Liver (tissue), 3 donors: ENCODE results near the gene STAT5B.

Source experiments
- CTCF ChIP-seq: fragments of 150-350 bp; IDR thresholded peaks from 2 replicates; pipeline ENCODE4 v1.5.1; 2017; ENCODE audit warnings: improper control_type of control experiment, low read depth, low read length; ENCODE audit not compliant: missing input control
- JUND ChIP-seq, 2 donors: IDR thresholded peaks; 2 replicates each; pipeline ENCODE4 v1.6.1; 2016; ENCODE audit warnings: antibody characterized with exemption in 2 of 2
- MAX ChIP-seq: IDR thresholded peaks from 2 replicates; pipeline ENCODE4 v1.6.1; 2016; ENCODE audit warnings: antibody characterized with exemption
- RAD21 ChIP-seq, 2 donors: IDR thresholded peaks; 2 replicates each; pipeline ENCODE4 v1.6.1; 2016; ENCODE audit warnings: antibody characterized with exemption in 2 of 2, mild to moderate bottlenecking in 2 of 2
- SP1 ChIP-seq: IDR thresholded peaks from 2 replicates; pipeline ENCODE4 v1.6.1; 2018; ENCODE audit warnings: antibody characterized with exemption, mild to moderate bottlenecking
- TF ChIP-seq, protein P1 (sequence below): IDR thresholded peaks from 2 replicates; pipeline ENCODE4 v1.6.1; 2016; ENCODE audit warnings: antibody characterized with exemption, mild to moderate bottlenecking
- TF ChIP-seq, protein P2 (sequence below): IDR thresholded peaks from 2 replicates; pipeline ENCODE4 v1.6.1; 2016; ENCODE audit warnings: antibody characterized with exemption
- donor health status: healthy.
- donor health status: healthy.

DNA sequence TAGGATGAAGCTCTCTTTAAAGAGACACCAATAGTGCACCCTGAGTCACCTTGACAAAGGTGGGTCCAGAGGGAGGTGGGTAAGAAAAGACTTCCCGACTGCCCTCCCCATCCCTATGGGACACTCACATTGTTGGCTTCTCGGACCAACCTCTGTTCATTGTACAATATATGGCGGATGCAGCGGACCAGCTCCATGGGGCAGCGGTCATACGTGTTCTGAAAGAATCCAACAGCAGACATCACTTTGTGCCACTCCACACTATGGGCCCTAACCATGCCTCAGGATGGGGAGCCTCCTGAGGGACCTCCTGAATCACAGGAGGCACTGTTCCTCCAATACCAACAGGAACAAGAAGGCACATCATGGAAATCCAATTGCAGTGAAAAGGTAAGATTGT is 51.5 kb downstream of the STAT5B start:
- no peak for TF ChIP-seq MAX
- TF ChIP-seq CTCF = no peak
- TF ChIP-seq, protein P1, sequence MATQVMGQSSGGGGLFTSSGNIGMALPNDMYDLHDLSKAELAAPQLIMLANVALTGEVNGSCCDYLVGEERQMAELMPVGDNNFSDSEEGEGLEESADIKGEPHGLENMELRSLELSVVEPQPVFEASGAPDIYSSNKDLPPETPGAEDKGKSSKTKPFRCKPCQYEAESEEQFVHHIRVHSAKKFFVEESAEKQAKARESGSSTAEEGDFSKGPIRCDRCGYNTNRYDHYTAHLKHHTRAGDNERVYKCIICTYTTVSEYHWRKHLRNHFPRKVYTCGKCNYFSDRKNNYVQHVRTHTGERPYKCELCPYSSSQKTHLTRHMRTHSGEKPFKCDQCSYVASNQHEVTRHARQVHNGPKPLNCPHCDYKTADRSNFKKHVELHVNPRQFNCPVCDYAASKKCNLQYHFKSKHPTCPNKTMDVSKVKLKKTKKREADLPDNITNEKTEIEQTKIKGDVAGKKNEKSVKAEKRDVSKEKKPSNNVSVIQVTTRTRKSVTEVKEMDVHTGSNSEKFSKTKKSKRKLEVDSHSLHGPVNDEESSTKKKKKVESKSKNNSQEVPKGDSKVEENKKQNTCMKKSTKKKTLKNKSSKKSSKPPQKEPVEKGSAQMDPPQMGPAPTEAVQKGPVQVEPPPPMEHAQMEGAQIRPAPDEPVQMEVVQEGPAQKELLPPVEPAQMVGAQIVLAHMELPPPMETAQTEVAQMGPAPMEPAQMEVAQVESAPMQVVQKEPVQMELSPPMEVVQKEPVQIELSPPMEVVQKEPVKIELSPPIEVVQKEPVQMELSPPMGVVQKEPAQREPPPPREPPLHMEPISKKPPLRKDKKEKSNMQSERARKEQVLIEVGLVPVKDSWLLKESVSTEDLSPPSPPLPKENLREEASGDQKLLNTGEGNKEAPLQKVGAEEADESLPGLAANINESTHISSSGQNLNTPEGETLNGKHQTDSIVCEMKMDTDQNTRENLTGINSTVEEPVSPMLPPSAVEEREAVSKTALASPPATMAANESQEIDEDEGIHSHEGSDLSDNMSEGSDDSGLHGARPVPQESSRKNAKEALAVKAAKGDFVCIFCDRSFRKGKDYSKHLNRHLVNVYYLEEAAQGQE = no peak
- TF ChIP-seq, protein P2, sequence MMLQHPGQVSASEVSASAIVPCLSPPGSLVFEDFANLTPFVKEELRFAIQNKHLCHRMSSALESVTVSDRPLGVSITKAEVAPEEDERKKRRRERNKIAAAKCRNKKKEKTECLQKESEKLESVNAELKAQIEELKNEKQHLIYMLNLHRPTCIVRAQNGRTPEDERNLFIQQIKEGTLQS = no peak
- TF ChIP-seq RAD21 (IDR thresholded peaks at IDR 0.05) = no peak
- TF ChIP-seq SP1 = no peak
- TF ChIP-seq JUND (IDR thresholded peaks at IDR 0.05) = no peak
